Type B pancreatic cell (in vitro differentiated cells): ENCODE results near the gene SPTBN2. TPM values are rescaled to one million over a fixed set of nuclear protein-coding genes. Genes with fewer than 3 reads are reported as not detected.

Experiments
- DNase-seq: peaks from one replicate; pipeline ENCODE4 v3.0.0; 2021; ENCODE audit warnings: mixed read lengths; ENCODE audit not compliant: unreplicated experiment; ENCODE audit errors: extremely low spot score
- H3K27ac Mint-ChIP-seq: 2 replicates; pipeline ENCODE4 v1.8.0; 2021; ENCODE audit warnings: mild to moderate bottlenecking, mixed read lengths
- H3K27me3 Mint-ChIP-seq: 2 replicates; pipeline ENCODE4 v1.8.0; 2021; ENCODE audit warnings: mixed read lengths
- H3K36me3 Mint-ChIP-seq: 2 replicates; pipeline ENCODE4 v1.8.0; 2021; ENCODE audit warnings: mixed read lengths
- H3K4me1 Mint-ChIP-seq: one replicate; pipeline ENCODE4 v1.8.0; 2021; ENCODE audit warnings: mixed read lengths; ENCODE audit not compliant: unreplicated experiment
- H3K4me3 Mint-ChIP-seq: 2 replicates; pipeline ENCODE4 v1.8.0; 2021; ENCODE audit warnings: mild to moderate bottlenecking, mixed read lengths
- H3K9me3 Mint-ChIP-seq: 2 replicates; pipeline ENCODE4 v1.8.0; 2021; ENCODE audit warnings: mixed read lengths
- total RNA-seq: library from RNA; stranded (reverse); gene quantifications from 2 replicates; pipeline ENCODE4 v1.2.1, GENCODE V29; 2021; ENCODE audit warnings: low replicate concordance
- TF ChIP-seq, protein P1 (sequence below): fragments of 200-600 bp; sonication (generic); conservative IDR thresholded peaks from 2 replicates; pipeline ENCODE4 v1.5.0; 2021; ENCODE audit warnings: antibody characterized with exemption, mild to moderate bottlenecking

Gene SPTBN2
- total RNA-seq, 1 donor from 2014 or later, result 56.0 TPM

GRCh38 chr11:66638177-66639065 is 90.6 kb downstream of the SPTBN2 start, which contains the start of gene RBM4:
Gene RBM4 (plus strand): TSS chr11:66638703. CDS start chr11:66639712, 1,009 bp downstream.
- Mint-ChIP-seq H3K9me3 (no peaks in the 10 kb centered on the region), H3K36me3 (peaks cover 44% of the 10 kb centered on the region), H3K4me1 (peaks cover 48% of the 10 kb centered on the region), H3K4me3 (peak within 1 kb of the TSS; percentile 99), H3K27me3 (no peaks in the 10 kb centered on the region), H3K27ac (peak within 1 kb of the TSS; percentile 99)
- TF ChIP-seq, protein P1, sequence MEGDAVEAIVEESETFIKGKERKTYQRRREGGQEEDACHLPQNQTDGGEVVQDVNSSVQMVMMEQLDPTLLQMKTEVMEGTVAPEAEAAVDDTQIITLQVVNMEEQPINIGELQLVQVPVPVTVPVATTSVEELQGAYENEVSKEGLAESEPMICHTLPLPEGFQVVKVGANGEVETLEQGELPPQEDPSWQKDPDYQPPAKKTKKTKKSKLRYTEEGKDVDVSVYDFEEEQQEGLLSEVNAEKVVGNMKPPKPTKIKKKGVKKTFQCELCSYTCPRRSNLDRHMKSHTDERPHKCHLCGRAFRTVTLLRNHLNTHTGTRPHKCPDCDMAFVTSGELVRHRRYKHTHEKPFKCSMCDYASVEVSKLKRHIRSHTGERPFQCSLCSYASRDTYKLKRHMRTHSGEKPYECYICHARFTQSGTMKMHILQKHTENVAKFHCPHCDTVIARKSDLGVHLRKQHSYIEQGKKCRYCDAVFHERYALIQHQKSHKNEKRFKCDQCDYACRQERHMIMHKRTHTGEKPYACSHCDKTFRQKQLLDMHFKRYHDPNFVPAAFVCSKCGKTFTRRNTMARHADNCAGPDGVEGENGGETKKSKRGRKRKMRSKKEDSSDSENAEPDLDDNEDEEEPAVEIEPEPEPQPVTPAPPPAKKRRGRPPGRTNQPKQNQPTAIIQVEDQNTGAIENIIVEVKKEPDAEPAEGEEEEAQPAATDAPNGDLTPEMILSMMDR, result peak; percentile 17
- DNase-seq, result peak; percentile 96

DNA sequence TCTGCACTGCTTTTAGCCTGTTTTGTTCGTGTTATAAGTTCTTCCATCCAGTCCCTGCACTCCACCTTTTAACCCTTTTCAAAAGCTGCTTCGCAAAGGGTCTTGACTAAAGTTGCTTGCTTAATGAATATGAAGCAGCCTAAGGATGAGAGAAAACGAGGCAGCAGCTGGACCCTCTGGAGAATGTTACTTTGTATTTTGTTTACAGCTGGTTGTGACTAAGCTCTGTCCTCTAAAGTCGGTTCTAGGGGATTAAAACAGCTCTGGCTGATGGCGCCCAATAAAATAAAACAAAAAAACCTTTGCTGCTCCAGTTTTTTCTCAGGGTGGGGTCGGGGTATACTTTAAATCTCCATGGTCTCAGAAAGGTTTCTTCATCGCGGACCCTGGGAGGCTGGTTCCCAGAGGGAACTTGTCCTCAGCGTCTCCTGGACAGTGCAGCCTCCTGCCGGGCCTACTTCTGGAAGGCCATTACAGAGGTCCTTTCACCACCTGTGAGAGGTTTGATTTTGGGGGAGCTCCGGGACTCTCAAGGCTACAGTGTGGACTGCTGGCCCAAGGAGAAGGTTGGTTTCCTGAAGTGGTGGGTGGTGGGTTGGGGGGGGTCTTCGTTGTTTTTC is 91.3 kb downstream of the SPTBN2 start:
- H3K27me3 Mint-ChIP-seq, result no peaks in the 10 kb centered on the region
- TF ChIP-seq, protein P1, result no peak
- no peaks in the 10 kb centered on the region for H3K9me3 Mint-ChIP-seq
- H3K36me3 Mint-ChIP-seq, result peaks cover 36% of the 10 kb centered on the region
- H3K4me1 Mint-ChIP-seq, result peaks cover 40% of the 10 kb centered on the region
- peak overlapping the region; percentile 99 for H3K4me3 Mint-ChIP-seq
- DNase-seq, result no peak
- H3K27ac Mint-ChIP-seq, result peak overlapping the region; percentile 99

GRCh38 chr11:66636411-66636810 is 92.6 kb downstream of the SPTBN2 start:
- TF ChIP-seq, protein P1, result no peak
- no peaks in the 10 kb centered on the region for H3K9me3 Mint-ChIP-seq
- no peaks in the 10 kb centered on the region for H3K27me3 Mint-ChIP-seq
- H3K27ac Mint-ChIP-seq, result peak overlapping the region; percentile 69
- no peak for DNase-seq
- peaks cover 36% of the 10 kb centered on the region for H3K36me3 Mint-ChIP-seq
- peak overlapping the region; percentile 43 for H3K4me3 Mint-ChIP-seq
- H3K4me1 Mint-ChIP-seq, result peaks cover 30% of the 10 kb centered on the region

Other genes starting within 250 kb of the SPTBN2 start
- 42.7 and 44.0 TPM in 2 replicates for gene DPP3, start 248.8 kb downstream of the SPTBN2 start, total RNA-seq
- gene BBS1, start 218.6 kb downstream of the SPTBN2 start, total RNA-seq, result 43.1 and 71.8 TPM in 2 replicates
- 8.7 and 12.7 TPM in 2 replicates for gene ZDHHC24, start 183.2 kb downstream of the SPTBN2 start, total RNA-seq
- gene ACTN3, start 182.3 kb downstream of the SPTBN2 start, total RNA-seq, result 0.57 and 2.6 TPM in 2 replicates
- gene CTSF, start 160.6 kb downstream of the SPTBN2 start, total RNA-seq, result 10.1 TPM in 1 of 2 replicates, not detected in the other
- 0.94 and 1.1 TPM in 2 replicates for gene CCDC87, start 136.2 kb downstream of the SPTBN2 start, total RNA-seq
- gene CCS, start 136.0 kb downstream of the SPTBN2 start, total RNA-seq, result 40.9 and 58.0 TPM in 2 replicates
- gene RBM14, start 112.6 kb downstream of the SPTBN2 start, total RNA-seq, result 106 and 128 TPM in 2 replicates
- 191 and 228 TPM in 2 replicates for gene RBM4, start 90.5 kb downstream of the SPTBN2 start, total RNA-seq
- gene RBM4B, start 51.3 kb downstream of the SPTBN2 start, total RNA-seq, result 25.2 and 49.1 TPM in 2 replicates
- gene RCE1, start 114.2 kb upstream of the SPTBN2 start, total RNA-seq, result 25.0 and 29.9 TPM in 2 replicates
- 10.1 and 28.5 TPM in 2 replicates for gene LRFN4, start 127.8 kb upstream of the SPTBN2 start, total RNA-seq
- 14.8 and 25.7 TPM in 2 replicates for gene PC, start 229.2 kb upstream of the SPTBN2 start, total RNA-seq
- gene C11orf86, start 246.1 kb upstream of the SPTBN2 start, total RNA-seq, result 0.77 and 2.6 TPM in 2 replicates